A673 (cell line): ENCODE measurements around the gene PRDM4. TPM values are rescaled to one million over a fixed set of nuclear protein-coding genes. Genes with fewer than 3 reads are reported as not detected.

Experiments
- BruUV-seq: library from RNA; stranded (reverse); fragments of 400-500 nt; replicated peaks from 2 replicates; lab custom pipeline; 2021; lab: Mats Ljungman, UMichigan
- CTCF ChIA-PET: fragments of 300-600 bp; sonication (Branson Sonifier 250); formaldehyde crosslinking; loops from one replicate; lab custom pipeline; 2022; ENCODE audit warnings: antibody characterized with exemption; lab: Charles Lee
- POLR2A ChIA-PET: fragments of 300-600 bp; sonication (Branson Sonifier 250); formaldehyde crosslinking; loops from one replicate; lab custom pipeline; 2022; ENCODE audit warnings: antibody characterized with exemption; ENCODE audit not compliant: low non-redundant PET; lab: Charles Lee
- DNase-seq: peaks from one replicate; pipeline ENCODE4 v3.0.0-alpha.2; 2015; ENCODE audit warnings: low spot score
- H3K27ac ChIP-seq: fragments of 200-600 bp; sonication (generic); 2 replicates; pipeline ENCODE4 v1.5.1; 2016; ENCODE audit warnings: mixed run types, low read depth, mild to moderate bottlenecking, mixed read lengths, antibody characterized with exemption, low read length; ENCODE audit not compliant: poor library complexity, severe bottlenecking
- H3K27me3 ChIP-seq: fragments of 200-600 bp; sonication (generic); replicated peaks from 2 replicates; pipeline ENCODE4 v1.6.1; 2017; ENCODE audit warnings: mixed run types, low read depth, mild to moderate bottlenecking, mixed read lengths, antibody characterized with exemption, low read length; ENCODE audit not compliant: insufficient read depth, poor library complexity
- H3K36me3 ChIP-seq: fragments of 200-600 bp; sonication (generic); 2 replicates; pipeline ENCODE4 v1.6.1; 2016; ENCODE audit warnings: mixed run types, mild to moderate bottlenecking, mixed read lengths, antibody characterized with exemption, low read length; ENCODE audit not compliant: insufficient read depth, poor library complexity, severe bottlenecking
- H3K4me1 ChIP-seq: fragments of 200-600 bp; sonication (generic); 2 replicates; pipeline ENCODE4 v1.6.1; 2017; ENCODE audit warnings: mixed run types, mild to moderate bottlenecking, mixed read lengths, antibody characterized with exemption, low read length; ENCODE audit not compliant: insufficient read depth, poor library complexity, severe bottlenecking
- H3K4me3 ChIP-seq: fragments of 200-600 bp; sonication (generic); 2 replicates; pipeline ENCODE4 v1.5.1; 2016; ENCODE audit warnings: low read depth, mixed run types, mild to moderate bottlenecking, mixed read lengths, low read length; ENCODE audit not compliant: poor library complexity, severe bottlenecking
- H3K9me3 ChIP-seq: fragments of 200-600 bp; sonication (generic); 2 replicates; pipeline ENCODE4 v1.6.1; 2016; ENCODE audit warnings: mixed run types, low read depth, mild to moderate bottlenecking, mixed read lengths, antibody characterized with exemption, low read length; ENCODE audit not compliant: poor library complexity, severe bottlenecking
- EZH2 ChIP-seq: fragments of 200-600 bp; sonication (generic); IDR thresholded peaks from 2 replicates; pipeline ENCODE4 v1.6.1; 2017; ENCODE audit warnings: borderline replicate concordance, low read depth, mild to moderate bottlenecking, mixed read lengths, antibody characterized with exemption, low read length; ENCODE audit not compliant: poor library complexity, severe bottlenecking
- intact Hi-C: fragments of 100-400 bp; cut with micrococcal nuclease; formaldehyde crosslinking; loops from one replicate; pipeline ENCODE4 v1.10.0; 2022; ENCODE audit not compliant: unreplicated experiment
- total RNA-seq: library from RNA; stranded (reverse); gene quantifications from 2 replicates; pipeline ENCODE4 v1.2.3, GENCODE V29; 2021
- TF ChIP-seq, protein P1 (sequence below): fragments of 300-800, 200-600 bp; sonication (generic); conservative IDR thresholded peaks from 2 replicates; pipeline ENCODE4 v1.5.1; 2017; ENCODE audit warnings: low read depth, mild to moderate bottlenecking, antibody characterized with exemption, low read length, moderate library complexity, mixed read lengths

The PRDM4 gene
- total RNA-seq, 1 experiment from 2014 or later, result 31.5 TPM

DNA sequence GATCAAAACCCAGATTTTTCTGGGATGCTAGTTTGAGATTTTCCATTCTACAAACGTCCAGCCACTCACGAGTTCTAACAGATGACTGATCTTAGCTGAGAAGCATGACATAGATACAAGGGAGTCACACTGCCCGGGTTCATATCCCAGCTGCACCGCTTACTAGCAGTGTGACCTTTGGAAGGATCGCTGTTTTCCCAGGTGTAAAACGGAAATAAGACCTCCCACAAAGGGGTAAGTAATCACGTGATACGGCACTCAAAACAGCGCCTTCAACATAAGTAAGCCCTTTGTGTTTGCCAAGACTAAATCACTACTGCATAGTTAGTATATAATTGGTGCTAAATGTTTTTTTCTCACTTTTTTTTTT, 76.0 kb downstream of the PRDM4 start:
- no peaks in the 10 kb centered on the region for H3K27me3 ChIP-seq
- BruUV-seq, result no TSS peak
- ChIA-PET CTCF (no interaction called here), POLR2A (no interaction called here)
- intact Hi-C loops, result no loop called here
- peak overlapping the region; percentile 77 for H3K4me3 ChIP-seq
- H3K27ac ChIP-seq, result peak overlapping the region; percentile 79
- no peak for TF ChIP-seq EZH2
- TF ChIP-seq, protein P1, sequence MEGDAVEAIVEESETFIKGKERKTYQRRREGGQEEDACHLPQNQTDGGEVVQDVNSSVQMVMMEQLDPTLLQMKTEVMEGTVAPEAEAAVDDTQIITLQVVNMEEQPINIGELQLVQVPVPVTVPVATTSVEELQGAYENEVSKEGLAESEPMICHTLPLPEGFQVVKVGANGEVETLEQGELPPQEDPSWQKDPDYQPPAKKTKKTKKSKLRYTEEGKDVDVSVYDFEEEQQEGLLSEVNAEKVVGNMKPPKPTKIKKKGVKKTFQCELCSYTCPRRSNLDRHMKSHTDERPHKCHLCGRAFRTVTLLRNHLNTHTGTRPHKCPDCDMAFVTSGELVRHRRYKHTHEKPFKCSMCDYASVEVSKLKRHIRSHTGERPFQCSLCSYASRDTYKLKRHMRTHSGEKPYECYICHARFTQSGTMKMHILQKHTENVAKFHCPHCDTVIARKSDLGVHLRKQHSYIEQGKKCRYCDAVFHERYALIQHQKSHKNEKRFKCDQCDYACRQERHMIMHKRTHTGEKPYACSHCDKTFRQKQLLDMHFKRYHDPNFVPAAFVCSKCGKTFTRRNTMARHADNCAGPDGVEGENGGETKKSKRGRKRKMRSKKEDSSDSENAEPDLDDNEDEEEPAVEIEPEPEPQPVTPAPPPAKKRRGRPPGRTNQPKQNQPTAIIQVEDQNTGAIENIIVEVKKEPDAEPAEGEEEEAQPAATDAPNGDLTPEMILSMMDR, result no peak
- H3K4me1 ChIP-seq, result peaks cover 11% of the 10 kb centered on the region
- peak; percentile 44 for DNase-seq
- no peaks in the 10 kb centered on the region for H3K9me3 ChIP-seq
- H3K36me3 ChIP-seq, result peaks cover 16% of the 10 kb centered on the region

DNA sequence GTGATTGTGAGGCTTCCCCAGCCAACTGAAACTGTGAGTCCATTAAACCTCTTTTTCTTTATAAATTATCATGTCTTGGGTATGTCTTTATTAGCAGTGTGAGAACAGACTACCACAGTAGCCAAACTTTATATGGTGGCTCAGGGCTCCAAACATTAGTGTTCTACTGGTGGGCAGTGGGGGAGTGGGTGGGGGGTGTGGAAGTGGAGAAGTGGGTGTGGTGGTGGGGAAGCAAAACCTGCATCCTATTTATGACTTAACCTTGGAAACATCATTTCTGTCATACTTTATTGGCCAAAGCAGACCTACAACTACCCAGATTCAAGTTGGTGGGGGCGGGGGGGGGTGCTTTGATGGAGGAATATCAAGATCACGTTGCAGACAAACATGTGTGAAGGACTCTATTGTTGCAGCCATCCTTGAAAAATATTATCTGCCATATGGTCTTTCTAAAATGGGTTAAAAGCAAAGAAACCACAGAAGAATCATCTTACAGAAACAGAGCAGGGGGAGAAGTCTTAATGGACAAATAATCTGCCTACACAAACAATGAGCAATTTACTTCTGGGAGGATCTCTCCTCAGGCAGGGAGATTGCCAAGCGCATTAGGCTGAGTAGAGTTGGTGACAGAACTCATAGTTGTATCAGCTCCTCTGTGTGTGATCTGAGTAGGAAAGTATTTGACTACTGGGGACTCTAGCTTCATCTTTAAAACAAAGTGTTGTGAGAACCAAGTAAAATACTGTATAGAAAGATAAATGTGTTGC, 76.7 kb downstream of the PRDM4 start:
- Histone ChIP-seq H3K4me3 (peak overlapping the region; percentile 77), H3K27ac (no peak overlapping the region), H3K9me3 (no peaks in the 10 kb centered on the region), H3K27me3 (no peaks in the 10 kb centered on the region), H3K36me3 (peaks cover 10% of the 10 kb centered on the region), H3K4me1 (peaks cover 11% of the 10 kb centered on the region)
- TF ChIP-seq, protein P1, result no peak
- TF ChIP-seq EZH2, result no peak
- ChIA-PET CTCF (interaction anchor here (0.7 kb wide), 1 partner anchor 8 kb away, joined by 6 read pairs; no protein-coding TSS in a partner anchor), POLR2A (no interaction called here)
- intact Hi-C loops, result no loop called here
- DNase-seq, result no peak
- BruUV-seq, result no TSS peak

Other genes starting within 250 kb of the PRDM4 start
- 74.7 and 77.7 TPM in 2 replicates for gene PWP1, start 75.3 kb downstream of the PRDM4 start, total RNA-seq
- not detected in 2 replicates for gene ASCL4, start 13.6 kb upstream of the PRDM4 start, total RNA-seq